Measurements from ENCODE around the gene RAG1. TPM values are rescaled to one million over a fixed set of nuclear protein-coding genes. Genes with fewer than 3 reads are reported as not detected.
A peak's percentile ranks its signal among the peaks of the same experiment; 100 is the strongest.

RAG1 gene
- total RNA-seq = under 1 TPM; 0.04 to 0.34 (median 0.24) TPM

GRCh38 chr11:36567694-36568093 lies at the start of gene RAG1:
Gene RAG1, plus strand, starts transcription at chr11:36568007. Its CDS starts 5,298 bp downstream, at chr11:36573305.
- no peak for DNase-seq
- TF ChIP-seq POLR2A (IDR thresholded peaks at IDR 0.05) = no peak
- TF ChIP-seq, protein P1, sequence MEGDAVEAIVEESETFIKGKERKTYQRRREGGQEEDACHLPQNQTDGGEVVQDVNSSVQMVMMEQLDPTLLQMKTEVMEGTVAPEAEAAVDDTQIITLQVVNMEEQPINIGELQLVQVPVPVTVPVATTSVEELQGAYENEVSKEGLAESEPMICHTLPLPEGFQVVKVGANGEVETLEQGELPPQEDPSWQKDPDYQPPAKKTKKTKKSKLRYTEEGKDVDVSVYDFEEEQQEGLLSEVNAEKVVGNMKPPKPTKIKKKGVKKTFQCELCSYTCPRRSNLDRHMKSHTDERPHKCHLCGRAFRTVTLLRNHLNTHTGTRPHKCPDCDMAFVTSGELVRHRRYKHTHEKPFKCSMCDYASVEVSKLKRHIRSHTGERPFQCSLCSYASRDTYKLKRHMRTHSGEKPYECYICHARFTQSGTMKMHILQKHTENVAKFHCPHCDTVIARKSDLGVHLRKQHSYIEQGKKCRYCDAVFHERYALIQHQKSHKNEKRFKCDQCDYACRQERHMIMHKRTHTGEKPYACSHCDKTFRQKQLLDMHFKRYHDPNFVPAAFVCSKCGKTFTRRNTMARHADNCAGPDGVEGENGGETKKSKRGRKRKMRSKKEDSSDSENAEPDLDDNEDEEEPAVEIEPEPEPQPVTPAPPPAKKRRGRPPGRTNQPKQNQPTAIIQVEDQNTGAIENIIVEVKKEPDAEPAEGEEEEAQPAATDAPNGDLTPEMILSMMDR (IDR thresholded peaks at IDR 0.05) = no peak
- Histone ChIP-seq H3K27me3 (peaks cover 0 to 11% (median 0%) of the 10 kb centered on the region in 4 donors), H3K27ac (no peak within 1 kb of the TSS), H3K9me3 (no peaks in the 10 kb centered on the region), H3K4me1 (peaks cover 0 to 6% (median 3%) of the 10 kb centered on the region in 3 donors), H3K36me3 (no peaks in the 10 kb centered on the region), H3K4me3 (no peak within 1 kb of the TSS)
- no CpG with 5 or more reads among the region's 1 CpG for WGBS, 2 donors
- intact Hi-C loops (cut with DNase I) = loop anchor here (10.0 kb wide), 1 partner anchor 107 kb away; no protein-coding TSS in a partner anchor

DNA sequence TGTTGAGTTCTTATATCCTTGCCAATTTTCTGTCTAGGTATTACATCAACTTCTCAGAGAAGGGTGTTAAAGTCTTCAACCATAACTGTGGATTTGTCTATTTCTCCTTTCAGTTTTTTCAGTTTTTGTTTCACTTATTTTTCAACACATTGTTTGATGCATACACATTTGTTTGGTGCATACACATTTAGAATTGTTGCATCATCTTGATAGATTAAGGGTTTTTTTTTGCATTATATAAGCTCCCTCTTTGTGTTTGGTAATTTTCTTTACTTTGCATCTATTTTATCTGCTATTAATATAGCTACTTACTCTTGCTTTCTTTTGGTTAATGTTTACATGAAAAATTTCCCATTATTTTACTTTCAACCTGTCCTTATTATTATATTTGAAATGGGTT lies 37.0 kb upstream of the RAG1 start:
- no peak for DNase-seq
- TF ChIP-seq, protein P1 (IDR thresholded peaks at IDR 0.05) = no peak
- TF ChIP-seq POLR2A (IDR thresholded peaks at IDR 0.05) = no peak
- Histone ChIP-seq H3K36me3 (no peaks in the 10 kb centered on the region), H3K27me3 (no peaks in the 10 kb centered on the region), H3K9me3 (no peaks in the 10 kb centered on the region), H3K4me1 (no peaks in the 10 kb centered on the region), H3K27ac (no peak overlapping the region), H3K4me3 (no peak overlapping the region)
- intact Hi-C loops (cut with DNase I) = no loop called here

DNA sequence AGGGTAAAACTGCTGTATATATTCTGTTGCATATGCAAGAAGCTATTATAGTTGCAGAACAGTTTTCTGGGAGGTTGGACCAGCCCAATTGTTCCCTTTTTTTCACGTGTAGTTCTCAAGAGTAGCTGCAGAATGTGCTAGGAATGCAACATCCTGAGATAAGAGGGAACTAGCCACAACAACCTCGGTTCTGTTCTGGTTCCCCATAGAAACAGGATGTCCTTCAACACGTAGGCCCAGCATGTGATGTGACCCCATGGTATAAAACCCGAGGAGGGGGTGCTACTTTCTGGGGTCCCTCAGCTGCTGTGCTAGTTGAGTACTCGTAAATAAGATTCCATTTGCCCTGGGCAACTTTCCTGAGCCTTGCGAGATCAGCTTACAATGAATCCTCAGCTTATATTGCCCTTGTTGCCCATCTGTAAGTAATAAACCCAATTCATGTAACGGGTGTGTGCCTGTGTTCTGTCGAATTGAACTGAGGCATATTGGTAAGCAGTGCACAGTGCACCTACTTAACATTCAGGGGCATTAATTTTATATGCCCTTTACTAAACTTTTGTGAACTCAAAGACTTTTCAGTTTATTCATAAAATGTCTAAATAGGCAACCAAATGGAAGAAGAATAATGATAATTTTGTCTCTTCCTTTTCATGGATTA lies 34.7 kb upstream of the RAG1 start:
- WGBS, 2 donors = 46 to 48% methylated on average over 7 to 8 of the region's 8 CpGs
- TF ChIP-seq POLR2A (IDR thresholded peaks at IDR 0.05) = no peak
- TF ChIP-seq, protein P1 (IDR thresholded peaks at IDR 0.05) = no peak
- Histone ChIP-seq H3K9me3 (no peaks in the 10 kb centered on the region), H3K27ac (no peak overlapping the region), H3K4me1 (no peaks in the 10 kb centered on the region), H3K4me3 (no peak overlapping the region), H3K36me3 (no peaks in the 10 kb centered on the region), H3K27me3 (no peaks in the 10 kb centered on the region)
- DNase-seq = no peak
- intact Hi-C loops (cut with DNase I) = no loop called here

DNA sequence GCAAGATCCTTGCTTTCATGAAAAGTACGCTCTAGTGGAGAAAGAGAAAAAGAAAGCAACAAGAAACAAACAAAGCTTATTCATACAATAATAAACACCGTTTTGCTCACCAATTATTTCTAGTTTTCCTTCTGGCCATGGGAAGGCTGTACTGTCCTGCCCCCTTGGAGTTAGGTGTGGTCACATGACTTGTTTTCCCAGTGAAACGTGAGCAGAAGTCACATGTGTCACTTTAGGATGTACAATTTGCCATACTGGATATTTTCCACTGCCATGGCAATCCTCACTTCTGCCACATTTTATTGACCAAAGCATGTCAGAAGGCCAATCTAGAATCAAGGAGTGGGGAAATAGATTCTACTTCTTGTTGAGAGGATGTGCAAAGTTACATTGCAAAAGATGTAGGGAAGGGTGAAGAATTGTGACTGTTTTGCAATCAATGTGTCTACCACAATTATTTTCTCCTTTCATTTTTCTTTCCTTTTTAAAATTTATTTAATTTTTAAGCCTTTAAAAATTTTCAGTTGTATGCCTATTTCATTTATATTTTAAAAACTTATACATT lies 33.4 kb upstream of the RAG1 start:
- no peak for DNase-seq
- Histone ChIP-seq H3K9me3 (no peaks in the 10 kb centered on the region), H3K36me3 (no peaks in the 10 kb centered on the region), H3K4me3 (no peak overlapping the region), H3K27me3 (no peaks in the 10 kb centered on the region), H3K4me1 (no peaks in the 10 kb centered on the region), H3K27ac (no peak overlapping the region)
- intact Hi-C loops (cut with DNase I) = no loop called here
- TF ChIP-seq, protein P1 (IDR thresholded peaks at IDR 0.05) = no peak
- TF ChIP-seq POLR2A (IDR thresholded peaks at IDR 0.05) = no peak
- 66 to 70% methylated on average over 3 of the region's 3 CpGs for WGBS, 2 donors

GRCh38 chr11:36540998-36541397 lies 26.8 kb upstream of the RAG1 start:
- H3K27me3 ChIP-seq = no peaks in the 10 kb centered on the region
- 23% methylated on average over 6 of the region's 6 CpGs for WGBS, 2 donors
- H3K4me3 ChIP-seq = no peak overlapping the region
- H3K27ac ChIP-seq = no peak overlapping the region
- no peak for DNase-seq
- intact Hi-C loops (cut with DNase I) = no loop called here
- no peaks in the 10 kb centered on the region for H3K4me1 ChIP-seq
- no peaks in the 10 kb centered on the region for H3K9me3 ChIP-seq
- H3K36me3 ChIP-seq = no peaks in the 10 kb centered on the region
- no peak for TF ChIP-seq POLR2A (IDR thresholded peaks at IDR 0.05)
- TF ChIP-seq, protein P1 (IDR thresholded peaks at IDR 0.05) = peak in 1 of 6 experiments; percentile 41
